Heart left ventricle (tissue), 16 donors: ENCODE data around the gene LPP. TPM values are rescaled to one million over a fixed set of nuclear protein-coding genes. Genes with fewer than 3 reads are reported as not detected.

Experiments
- ATAC-seq, 4 donors: fragments of 200-7000 bp; cut with Tn5 transposase; one replicate each; pipeline ENCODE4 v1.9.1; 2020 to 2022; ENCODE audit warnings: moderate library complexity in 4 of 4, mild to moderate bottlenecking in 3 of 4, moderate number of reproducible peaks in 1 of 4
- DNase-seq, 5 donors: peaks; one replicate each; pipeline ENCODE4 v3.0.0-alpha.2; 2020
- H3K27ac ChIP-seq, 12 donors: fragments of 200-600 bp; sonication (generic) in 4 of 12; one replicate each; pipeline versions ENCODE4 v1.5.0 to v1.8.0; 2016 to 2022; ENCODE audit warnings: mild to moderate bottlenecking in 2 of 12
- H3K27me3 ChIP-seq, 9 donors: fragments of 200-600 bp; sonication (generic) in 2 of 9; one replicate each; pipeline versions ENCODE4 v1.5.1 to v1.8.0; 2016 to 2022; ENCODE audit warnings: mild to moderate bottlenecking in 3 of 9
- H3K36me3 ChIP-seq, 9 donors: fragments of 200-600 bp; sonication (generic) in 2 of 9; one replicate each; pipeline versions ENCODE4 v1.5.0 to v1.8.0; 2018 to 2022; ENCODE audit warnings: mild to moderate bottlenecking in 2 of 9
- H3K4me1 ChIP-seq, 12 donors: fragments of 200-600 bp; sonication (generic) in 4 of 12; one replicate each; pipeline versions ENCODE4 v1.5.0 to v1.8.0; 2016 to 2022; ENCODE audit warnings: mild to moderate bottlenecking in 3 of 12
- H3K4me3 ChIP-seq, 12 donors: fragments of 200-600 bp; sonication (generic) in 4 of 12; one replicate each; pipeline versions ENCODE4 v1.5.0 to v1.8.0; 2017 to 2022; ENCODE audit warnings: mild to moderate bottlenecking in 9 of 12, moderate library complexity in 4 of 12
- H3K9me3 ChIP-seq, 12 donors: fragments of 200-600 bp; sonication (generic) in 4 of 12; one replicate each; pipeline versions ENCODE4 v1.5.0 to v1.8.0; 2016 to 2022; ENCODE audit warnings: mild to moderate bottlenecking in 1 of 12
- POLR2A ChIP-seq, 2 donors: fragments of 450-650 bp; IDR thresholded peaks; one replicate each; pipeline ENCODE4 v1.6.1; 2017; ENCODE audit warnings: antibody characterized with exemption in 2 of 2, mild to moderate bottlenecking in 2 of 2, moderate library complexity in 2 of 2
- WGBS, 4 donors: extraction: QIAGEN DNeasy Blood & Tissue Kit in 2 of 4; methylation state at CpG; one replicate each; pipeline versions ENCODE4 v1.1.5 to v1.1.7; 2013 to 2018; 5-methylcytosine and 5-hydroxymethylcytosine counted together
- intact Hi-C, 10 donors: fragments of 100-400 bp; cut with DNase I; formaldehyde crosslinking; loops; one replicate each; pipeline versions ENCODE4 v1.11.1 to v1.14.2; 2022
- polyA plus RNA-seq, 2 donors: library from polyadenylated mRNA; stranded (reverse); fragments of 200-250 nt; gene quantifications; one replicate each; pipeline ENCODE4 v1.2.3, GENCODE V29; 2013
- total RNA-seq, 9 donors: library from RNA; depleted of rRNA in 2 of 9; stranded (reverse); fragments of >200 nt in 2 of 9; fragmentation: NEBNext Ultra II Directional in 3 of 9; extraction: Animal tissue kit (Norgen Biotek cat#: 25700) in 3 of 9; gene quantifications; one replicate each; pipeline versions ENCODE4 v1.1.0 to v1.2.4, GENCODE V29; 2016 to 2023
- TF ChIP-seq, protein P1 (sequence below), 12 donors: fragments of 200-600 bp; sonication (generic) in 4 of 12; IDR thresholded peaks; one replicate each; pipeline versions ENCODE4 v1.5.0 to v1.8.0; 2018 to 2022; ENCODE audit warnings: antibody characterized with exemption in 12 of 12, mild to moderate bottlenecking in 5 of 12
- donor health status: ischemic (EF 13 %, LVEDD 7.1; RV severe dilation, severe dysfunction).
- donor health status: healthy with polysubstance abuse.
- donor health status: DM: no; HTN: yes; CAD: no.
- donor health status: DM: no; HTN: no; CAD: no.
- donor health status: ischemic (EF 25% LVEDD 6.9; RV normal size, moderate dysfunction).
- donor health status: ischemic (EF 25% LVEDD 5.7; RV mildly dilated, moderate dysfunction).
- donor health status: healthy.
- donor health status: DM: yes; HTN: yes; CAD: no.
- donor health status: ischemic (EF 35%, LVEDD 5.7; RV mildly dilated, moderate dysfunction).
- donor health status: nonischemic (EF 11% LVEDD 7.7; RV severe dilation, severe dysfunction).
- donor health status: DM: yes; HTN: yes; CAD: no.
- donor health status: PGD.
- donor health status: ischemic (EF 29% LVEDD 5.4; RV normal size, mild dysfunction).
- donor health status: nonischemic (EF 23%, LVEDD 6.1; RV moderate dilation, normal function).

LPP gene
- total and polyA plus RNA-seq, 11 donors: 9.2 to 178 (median 100) TPM

DNA sequence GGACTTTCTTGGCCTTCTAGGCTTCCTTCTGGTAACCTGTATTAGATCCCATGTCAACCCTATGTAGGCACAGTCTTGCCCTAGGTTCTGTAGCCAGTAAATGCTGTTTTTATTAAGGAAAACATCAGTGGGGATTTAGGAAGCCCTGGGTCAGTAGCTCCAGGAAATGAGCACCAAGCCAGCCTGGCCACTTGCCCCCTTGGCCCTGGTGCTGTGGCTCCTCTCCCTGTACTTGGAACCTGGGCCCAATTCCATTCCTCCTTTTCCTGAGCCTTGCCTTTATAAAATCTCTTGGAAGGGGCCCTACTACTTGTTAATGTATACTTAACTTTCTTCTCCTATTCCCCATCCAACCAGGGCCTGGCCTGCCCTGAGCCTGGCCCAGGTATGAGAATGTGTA, 774.0 kb downstream of the LPP start:
- DNase-seq (no peak), ATAC-seq (no peak)
- TF ChIP-seq POLR2A (IDR thresholded peaks at IDR 0.05): no peak
- TF ChIP-seq, protein P1, sequence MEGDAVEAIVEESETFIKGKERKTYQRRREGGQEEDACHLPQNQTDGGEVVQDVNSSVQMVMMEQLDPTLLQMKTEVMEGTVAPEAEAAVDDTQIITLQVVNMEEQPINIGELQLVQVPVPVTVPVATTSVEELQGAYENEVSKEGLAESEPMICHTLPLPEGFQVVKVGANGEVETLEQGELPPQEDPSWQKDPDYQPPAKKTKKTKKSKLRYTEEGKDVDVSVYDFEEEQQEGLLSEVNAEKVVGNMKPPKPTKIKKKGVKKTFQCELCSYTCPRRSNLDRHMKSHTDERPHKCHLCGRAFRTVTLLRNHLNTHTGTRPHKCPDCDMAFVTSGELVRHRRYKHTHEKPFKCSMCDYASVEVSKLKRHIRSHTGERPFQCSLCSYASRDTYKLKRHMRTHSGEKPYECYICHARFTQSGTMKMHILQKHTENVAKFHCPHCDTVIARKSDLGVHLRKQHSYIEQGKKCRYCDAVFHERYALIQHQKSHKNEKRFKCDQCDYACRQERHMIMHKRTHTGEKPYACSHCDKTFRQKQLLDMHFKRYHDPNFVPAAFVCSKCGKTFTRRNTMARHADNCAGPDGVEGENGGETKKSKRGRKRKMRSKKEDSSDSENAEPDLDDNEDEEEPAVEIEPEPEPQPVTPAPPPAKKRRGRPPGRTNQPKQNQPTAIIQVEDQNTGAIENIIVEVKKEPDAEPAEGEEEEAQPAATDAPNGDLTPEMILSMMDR (IDR thresholded peaks at IDR 0.05): no peak
- Histone ChIP-seq H3K27ac (no peak overlapping the region), H3K4me1 (peaks cover 0 to 19% (median 0%) of the 10 kb centered on the region in 12 donors), H3K36me3 (no peaks in the 10 kb centered on the region), H3K4me3 (no peak overlapping the region), H3K9me3 (no peaks in the 10 kb centered on the region), H3K27me3 (no peaks in the 10 kb centered on the region)
- intact Hi-C loops: no loop called here

DNA sequence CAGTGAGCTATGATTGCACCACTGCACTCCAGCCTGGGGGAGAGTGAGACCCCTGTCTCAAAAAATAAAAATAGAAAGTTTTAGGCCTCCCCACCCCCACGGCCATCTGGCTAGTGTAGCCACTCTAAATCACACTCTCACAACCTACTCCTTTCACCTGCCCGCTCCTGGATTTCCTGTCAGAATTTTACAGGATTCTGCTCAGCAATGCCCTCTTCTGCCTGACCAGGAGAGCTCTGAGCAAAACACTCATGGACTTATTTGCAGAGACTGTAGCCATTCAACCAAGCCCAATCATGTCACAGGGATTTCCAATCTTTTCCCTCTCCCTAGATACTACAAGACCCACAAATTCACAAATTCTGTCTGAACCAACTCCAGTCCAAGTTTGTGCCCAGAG, 775.2 kb downstream of the LPP start:
- no peak overlapping the region for H3K4me3 ChIP-seq
- H3K4me1 ChIP-seq: peaks cover 0 to 19% (median 0%) of the 10 kb centered on the region in 12 donors
- ATAC-seq (peak in 3 of 4 donors; percentile 61 to 68 (median 63)), DNase-seq (no peak)
- no peaks in the 10 kb centered on the region for H3K9me3 ChIP-seq
- intact Hi-C loops: no loop called here
- H3K27ac ChIP-seq: no peak overlapping the region
- no peaks in the 10 kb centered on the region for H3K36me3 ChIP-seq
- WGBS, 4 donors: 53 to 76% (median 72%) methylated on average over 2 of the region's 2 CpGs
- H3K27me3 ChIP-seq: no peaks in the 10 kb centered on the region
- no peak for TF ChIP-seq POLR2A (IDR thresholded peaks at IDR 0.05)
- TF ChIP-seq, protein P1 (IDR thresholded peaks at IDR 0.05): peak in 5 of 12 donors; percentile 20 to 45 (median 30)

DNA sequence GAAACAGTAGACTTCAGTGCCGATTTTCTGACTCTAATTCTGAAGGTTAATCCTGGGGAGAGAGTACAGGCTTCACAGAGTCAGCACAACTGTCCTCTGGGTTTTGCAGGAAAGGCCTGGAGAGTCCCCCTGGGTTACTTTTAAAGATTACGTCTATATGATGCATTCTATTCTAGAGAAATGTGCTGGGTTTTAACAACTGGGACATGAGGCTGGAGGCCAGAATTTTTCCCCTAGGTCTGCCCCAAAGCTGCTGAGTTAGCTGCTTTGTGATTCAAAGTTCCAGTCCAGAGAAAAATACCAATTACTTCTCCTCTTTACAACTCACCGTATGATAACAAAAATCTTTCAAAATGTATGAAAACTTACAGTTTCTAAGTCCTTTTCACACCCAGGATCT, 777.1 kb downstream of the LPP start:
- intact Hi-C loops: loop anchor here in 1 of 10 donors (5.0 kb wide), 1 partner anchor 39 kb away; no protein-coding TSS in a partner anchor
- Histone ChIP-seq H3K27me3 (no peaks in the 10 kb centered on the region), H3K4me1 (peaks cover 0 to 19% (median 0%) of the 10 kb centered on the region in 12 donors), H3K36me3 (no peaks in the 10 kb centered on the region), H3K4me3 (no peak overlapping the region), H3K27ac (no peak overlapping the region), H3K9me3 (no peaks in the 10 kb centered on the region)
- DNase-seq (no peak), ATAC-seq (no peak)
- 41 to 60% (median 50%) methylated on average over 3 of the region's 3 CpGs for WGBS, 4 donors
- TF ChIP-seq, protein P1 (IDR thresholded peaks at IDR 0.05): no peak
- no peak for TF ChIP-seq POLR2A (IDR thresholded peaks at IDR 0.05)

DNA sequence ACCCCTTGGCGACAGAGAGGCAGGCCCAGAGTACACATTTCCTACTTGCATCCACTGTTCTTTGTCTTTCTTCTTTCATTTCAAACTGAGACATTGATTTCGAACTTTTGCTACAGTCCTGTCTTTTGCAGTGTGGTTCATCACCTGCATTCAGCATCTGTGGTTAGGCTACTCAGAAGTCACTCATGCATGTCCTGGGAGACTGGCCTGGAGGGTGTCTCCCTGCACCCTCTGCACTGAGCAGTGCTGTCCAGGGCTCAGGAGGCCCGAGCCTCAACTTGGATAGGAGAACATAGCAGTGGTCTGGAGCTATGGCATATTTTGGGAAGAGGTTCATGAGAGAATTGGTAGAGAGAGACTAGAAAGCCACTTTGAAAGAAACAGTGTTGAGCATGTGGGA, 777.6 kb downstream of the LPP start:
- Histone ChIP-seq H3K27ac (no peak overlapping the region), H3K36me3 (no peaks in the 10 kb centered on the region), H3K27me3 (no peaks in the 10 kb centered on the region), H3K4me3 (no peak overlapping the region), H3K4me1 (peaks cover 0 to 19% (median 0%) of the 10 kb centered on the region in 12 donors), H3K9me3 (no peaks in the 10 kb centered on the region)
- TF ChIP-seq, protein P1 (IDR thresholded peaks at IDR 0.05): no peak
- TF ChIP-seq POLR2A (IDR thresholded peaks at IDR 0.05): no peak
- ATAC-seq (no peak), DNase-seq (no peak)
- 77 to 91% (median 86%) methylated on average over 3 of the region's 3 CpGs for WGBS, 4 donors
- intact Hi-C loops: loop anchor here in 1 of 10 donors (5.0 kb wide), 1 partner anchor 39 kb away; no protein-coding TSS in a partner anchor
